Right lobe of liver (tissue), 6 donors: Measurements from ENCODE around the gene CFAP221. TPM values are rescaled to one million over a fixed set of nuclear protein-coding genes. Genes with fewer than 3 reads are reported as not detected.

Source experiments
- ATAC-seq, 4 donors: fragments of 200-7000 bp; cut with Tn5 transposase; one replicate each; pipeline ENCODE4 v1.9.1; 2020; ENCODE audit warnings: mild to moderate bottlenecking in 4 of 4, moderate library complexity in 4 of 4
- DNase-seq, 3 donors: peaks; one replicate each; pipeline ENCODE4 v3.0.0-alpha.2; 2020
- H3K27ac ChIP-seq, 3 donors: fragments of 200-600 bp; one replicate each; pipeline ENCODE4 v1.8.0; 2022
- H3K27me3 ChIP-seq, 2 donors: fragments of 200-600 bp; one replicate each; pipeline ENCODE4 v1.8.0; 2022
- H3K36me3 ChIP-seq, 4 donors: fragments of 200-600 bp; sonication (generic) in 1 of 4; one replicate each; pipeline versions ENCODE4 v1.5.1 to v1.8.0; 2017 to 2022; ENCODE audit warnings: control low read depth in 1 of 4
- H3K4me1 ChIP-seq, 4 donors: fragments of 200-600 bp; sonication (generic) in 1 of 4; one replicate each; pipeline versions ENCODE4 v1.5.1 to v1.8.0; 2017 to 2022; ENCODE audit warnings: control low read depth in 1 of 4
- H3K4me3 ChIP-seq, 3 donors: fragments of 200-600 bp; one replicate each; pipeline ENCODE4 v1.8.0; 2022
- H3K9me3 ChIP-seq, 4 donors: fragments of 200-600 bp; sonication (generic) in 1 of 4; one replicate each; pipeline versions ENCODE4 v1.5.1 to v1.8.0; 2017 to 2022; ENCODE audit warnings: control low read depth in 1 of 4
- POLR2A ChIP-seq: fragments of 450-650 bp; IDR thresholded peaks from one replicate; pipeline ENCODE4 v1.6.1; 2017; ENCODE audit warnings: antibody characterized with exemption, mild to moderate bottlenecking
- WGBS: methylation state at CpG from one replicate; pipeline ENCODE4 v1.1.6; 2018; ENCODE audit warnings: low coverage, low lambda C conversion rate; ENCODE audit not compliant: insufficient coverage; ENCODE audit errors: missing lambda C conversion rate; 5-methylcytosine and 5-hydroxymethylcytosine counted together
- intact Hi-C, 2 donors: fragments of 100-400 bp; cut with DNase I; formaldehyde crosslinking; loops; one replicate each; pipeline versions ENCODE4 v1.11.2 to v1.14.1; 2022
- total RNA-seq, 6 experiments: library from RNA; depleted of rRNA in 2 of 6; stranded (reverse); fragments of >200 nt in 2 of 6; fragmentation: NEBNext Ultra II Directional in 3 of 6; extraction: Animal tissue kit (Norgen Biotek cat#: 25700) in 3 of 6; gene quantifications; one replicate each; pipeline versions ENCODE4 v1.1.0 to v1.2.4, GENCODE V29; 2016 to 2023
- TF ChIP-seq, protein P1 (sequence below), 4 donors: fragments of 200-600 bp in 3 of 4; fragments of 450-650 bp in 1 of 4; IDR thresholded peaks; one replicate each; pipeline versions ENCODE4 v1.5.1 to v1.8.0; 2016 to 2022; ENCODE audit warnings: antibody characterized with exemption in 4 of 4, mild to moderate bottlenecking in 2 of 4
- donor health status: DM: no; HTN: yes; CAD: no.
- donor health status: DM: no; HTN: no; CAD: no.
- donor health status: DM: no; HTN: no; CAD: no.
- donor health status: DM: no; HTN: yes; CAD: no.
- donor health status: DM: no; HTN: yes; CAD: no.

CFAP221 gene
- total RNA-seq, 6 experiments from 2014 or later: 0.56 to 5.8 (median 2.4) TPM

DNA sequence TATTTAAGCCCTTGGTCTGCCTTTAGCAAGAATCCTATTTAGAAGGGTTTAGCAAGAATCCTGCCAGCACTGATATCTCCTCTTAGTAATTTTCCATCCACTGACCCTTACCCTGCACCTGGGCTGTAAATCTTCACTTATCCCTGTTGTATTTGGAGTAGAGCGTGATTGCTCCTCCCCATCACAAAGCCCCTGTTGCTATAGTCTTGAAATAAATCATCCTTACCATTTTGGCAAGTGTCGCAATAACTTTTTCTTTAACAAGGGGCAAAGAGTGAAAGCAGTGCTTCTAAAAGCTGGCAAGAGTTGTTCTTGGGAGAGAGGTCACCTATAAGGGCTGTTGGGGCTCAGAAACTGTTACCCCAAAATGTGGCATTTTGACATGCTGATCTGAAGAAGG, 16.2 kb upstream of the CFAP221 start:
- DNase-seq: no peak
- Histone ChIP-seq H3K9me3 (no peaks in the 10 kb centered on the region), H3K4me3 (no peak overlapping the region), H3K27me3 (no peaks in the 10 kb centered on the region), H3K27ac (no peak overlapping the region), H3K4me1 (peaks cover 0 to 7% (median 0%) of the 10 kb centered on the region in 4 donors), H3K36me3 (no peaks in the 10 kb centered on the region)
- intact Hi-C loops: no loop called here
- WGBS: 76% methylated on average over 2 of the region's 2 CpGs
- ATAC-seq: no peak
- TF ChIP-seq, protein P1, sequence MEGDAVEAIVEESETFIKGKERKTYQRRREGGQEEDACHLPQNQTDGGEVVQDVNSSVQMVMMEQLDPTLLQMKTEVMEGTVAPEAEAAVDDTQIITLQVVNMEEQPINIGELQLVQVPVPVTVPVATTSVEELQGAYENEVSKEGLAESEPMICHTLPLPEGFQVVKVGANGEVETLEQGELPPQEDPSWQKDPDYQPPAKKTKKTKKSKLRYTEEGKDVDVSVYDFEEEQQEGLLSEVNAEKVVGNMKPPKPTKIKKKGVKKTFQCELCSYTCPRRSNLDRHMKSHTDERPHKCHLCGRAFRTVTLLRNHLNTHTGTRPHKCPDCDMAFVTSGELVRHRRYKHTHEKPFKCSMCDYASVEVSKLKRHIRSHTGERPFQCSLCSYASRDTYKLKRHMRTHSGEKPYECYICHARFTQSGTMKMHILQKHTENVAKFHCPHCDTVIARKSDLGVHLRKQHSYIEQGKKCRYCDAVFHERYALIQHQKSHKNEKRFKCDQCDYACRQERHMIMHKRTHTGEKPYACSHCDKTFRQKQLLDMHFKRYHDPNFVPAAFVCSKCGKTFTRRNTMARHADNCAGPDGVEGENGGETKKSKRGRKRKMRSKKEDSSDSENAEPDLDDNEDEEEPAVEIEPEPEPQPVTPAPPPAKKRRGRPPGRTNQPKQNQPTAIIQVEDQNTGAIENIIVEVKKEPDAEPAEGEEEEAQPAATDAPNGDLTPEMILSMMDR (IDR thresholded peaks at IDR 0.05): no peak
- TF ChIP-seq POLR2A: no peak

DNA sequence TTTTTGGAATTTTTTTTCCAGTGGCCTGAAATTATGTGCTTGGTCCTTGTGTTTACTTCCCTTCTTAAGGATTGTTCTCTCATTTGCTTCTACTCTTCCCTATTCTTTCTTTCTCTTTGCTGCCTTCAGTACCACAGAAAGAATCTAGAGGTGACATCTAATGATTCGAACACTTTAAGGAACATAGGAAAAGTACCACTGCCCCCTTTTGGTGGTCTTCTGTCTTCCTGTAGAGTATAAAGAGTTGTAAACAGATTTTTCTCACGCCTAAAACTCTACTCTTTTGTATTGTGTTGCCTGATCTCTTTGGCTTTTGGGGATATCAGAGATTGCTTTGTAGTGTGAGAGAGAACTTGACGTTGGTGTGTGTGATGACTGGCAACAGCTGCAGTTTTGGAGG, 13.0 kb upstream of the CFAP221 start:
- 44% methylated on average over 3 of the region's 3 CpGs for WGBS
- no peaks in the 10 kb centered on the region for H3K9me3 ChIP-seq
- H3K27ac ChIP-seq: no peak overlapping the region
- no peaks in the 10 kb centered on the region for H3K27me3 ChIP-seq
- TF ChIP-seq POLR2A: no peak
- TF ChIP-seq, protein P1 (IDR thresholded peaks at IDR 0.05): no peak
- ATAC-seq (no peak), DNase-seq (no peak)
- no peak overlapping the region for H3K4me3 ChIP-seq
- intact Hi-C loops: no loop called here
- H3K36me3 ChIP-seq: no peaks in the 10 kb centered on the region
- no peaks in the 10 kb centered on the region for H3K4me1 ChIP-seq

DNA sequence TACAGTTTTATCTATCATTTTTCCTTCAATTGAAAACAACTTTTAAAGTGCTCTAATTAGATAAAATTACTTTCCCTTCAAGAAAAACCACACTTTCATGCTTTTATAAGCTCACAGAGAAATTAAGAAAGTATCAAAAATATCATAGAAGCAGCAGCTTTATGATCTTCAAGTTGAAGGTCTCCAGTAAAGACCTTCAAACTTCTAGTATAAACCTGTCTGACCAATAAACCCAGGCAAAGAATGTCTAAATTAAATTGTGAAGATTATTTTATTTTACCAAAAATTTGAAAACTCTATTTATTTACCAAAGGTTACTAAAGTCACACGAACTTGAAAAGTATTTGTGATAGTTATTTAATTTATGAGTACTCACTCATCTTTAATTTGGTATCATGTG, 10.7 kb upstream of the CFAP221 start:
- H3K27me3 ChIP-seq: no peaks in the 10 kb centered on the region
- no peak overlapping the region for H3K4me3 ChIP-seq
- ATAC-seq: no peak
- H3K9me3 ChIP-seq: no peaks in the 10 kb centered on the region
- 80% methylated on average over 1 of the region's 1 CpG for WGBS
- TF ChIP-seq POLR2A: no peak
- TF ChIP-seq, protein P1 (IDR thresholded peaks at IDR 0.05): no peak
- DNase-seq: no peak
- no peaks in the 10 kb centered on the region for H3K4me1 ChIP-seq
- H3K36me3 ChIP-seq: no peaks in the 10 kb centered on the region
- H3K27ac ChIP-seq: no peak overlapping the region
- intact Hi-C loops: no loop called here

DNA sequence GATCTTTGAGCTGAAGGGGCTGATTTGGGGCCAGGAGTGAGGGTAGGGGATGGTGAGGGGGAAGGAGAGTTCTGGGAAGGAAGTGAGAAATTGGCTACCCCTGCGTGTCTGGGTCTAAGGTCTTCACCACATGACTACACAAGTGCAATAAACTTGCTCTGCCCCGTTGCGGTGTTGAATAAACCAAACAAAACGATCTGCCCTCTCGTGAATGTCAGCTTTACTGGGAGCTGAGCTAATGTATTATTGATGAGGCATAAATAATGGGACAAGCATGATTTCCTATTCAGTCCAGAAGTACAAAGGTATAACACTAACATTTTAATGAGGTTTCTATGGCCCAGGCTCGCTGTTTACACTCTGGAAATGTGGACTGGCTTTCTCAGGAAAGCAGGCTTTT, 8.0 kb upstream of the CFAP221 start:
- H3K27ac ChIP-seq: no peak overlapping the region
- no peaks in the 10 kb centered on the region for H3K36me3 ChIP-seq
- no peak for DNase-seq

More for the DNA sequence above, 8.0 kb upstream of the CFAP221 start:
- TF ChIP-seq, protein P1 (IDR thresholded peaks at IDR 0.05): no peak
- TF ChIP-seq POLR2A: no peak
- Histone ChIP-seq H3K27me3 (no peaks in the 10 kb centered on the region), H3K4me3 (no peak overlapping the region), H3K9me3 (no peaks in the 10 kb centered on the region), H3K4me1 (no peaks in the 10 kb centered on the region)
- intact Hi-C loops: no loop called here
- ATAC-seq: no peak
- 64% methylated on average over 6 of the region's 6 CpGs for WGBS
